GM12891 (cell line): ENCODE results near the gene SNAPC5.

Source experiments
- POLR2A ChIP-seq: IDR thresholded peaks from 2 replicates; pipeline ENCODE4 v1.6.1; 2011; ENCODE audit warnings: low read depth, low read length, control low read depth
- POLR2AphosphoS5 ChIP-seq: IDR thresholded peaks from 2 replicates; pipeline ENCODE4 v1.6.1; 2011; ENCODE audit warnings: low read depth, low read length, control low read depth
- POU2F2 ChIP-seq: IDR thresholded peaks from 2 replicates; pipeline ENCODE4 v1.6.1; 2011; ENCODE audit warnings: low read depth, mild to moderate bottlenecking, control low read depth, low read length, moderate library complexity
- SPI1 ChIP-seq: IDR thresholded peaks from 2 replicates; pipeline ENCODE4 v1.6.1; 2011; ENCODE audit warnings: low read depth, low read length, control low read depth
- TAF1 ChIP-seq: IDR thresholded peaks from 2 replicates; pipeline ENCODE4 v1.6.1; 2011; ENCODE audit warnings: low read depth, low read length, control low read depth

DNA sequence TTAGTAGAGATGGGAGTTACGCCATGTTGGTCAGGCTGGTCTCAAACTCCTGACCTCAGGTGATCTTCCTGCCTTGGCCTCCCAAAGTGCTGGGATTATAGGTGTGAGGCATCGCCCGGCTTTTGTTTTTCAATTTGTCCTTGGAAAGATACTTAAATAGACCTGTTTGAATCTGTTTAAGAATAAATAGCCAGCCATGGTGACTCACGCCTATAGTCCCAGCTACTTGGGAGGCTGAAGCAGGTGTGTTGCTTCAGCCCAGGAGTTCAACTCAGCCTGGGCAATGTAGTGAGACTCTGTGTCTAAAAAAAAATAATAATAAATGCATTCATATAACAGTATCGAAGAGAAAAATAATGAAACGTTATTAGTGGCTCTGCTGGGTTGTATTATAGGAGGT is 17.3 kb downstream of the SNAPC5 start:
- no peak for TF ChIP-seq TAF1
- no peak for TF ChIP-seq POLR2A
- no peak for TF ChIP-seq POLR2AphosphoS5
- TF ChIP-seq SPI1: no peak
- TF ChIP-seq POU2F2: no peak
